ENCODE data around the gene COMTD1.

GRCh38 chr10:75211007-75211691 lies 24.6 kb downstream of the COMTD1 start:
- TF ChIP-seq CTCF (IDR thresholded peaks at IDR 0.05) (no peak), POLR2A (IDR thresholded peaks at IDR 0.05) (no peak)

All from prostate gland (tissue), 2 donors.